GM12874 (cell line): ENCODE data around the gene KIF3B.

Experiments used
- TF ChIP-seq, protein P1 (sequence below): IDR thresholded peaks from 2 replicates; pipeline ENCODE4 v1.5.1; 2011; ENCODE audit warnings: low read depth, mild to moderate bottlenecking, control low read depth, low read length, moderate library complexity; ENCODE audit not compliant: insufficient read depth

The KIF3B gene

DNA sequence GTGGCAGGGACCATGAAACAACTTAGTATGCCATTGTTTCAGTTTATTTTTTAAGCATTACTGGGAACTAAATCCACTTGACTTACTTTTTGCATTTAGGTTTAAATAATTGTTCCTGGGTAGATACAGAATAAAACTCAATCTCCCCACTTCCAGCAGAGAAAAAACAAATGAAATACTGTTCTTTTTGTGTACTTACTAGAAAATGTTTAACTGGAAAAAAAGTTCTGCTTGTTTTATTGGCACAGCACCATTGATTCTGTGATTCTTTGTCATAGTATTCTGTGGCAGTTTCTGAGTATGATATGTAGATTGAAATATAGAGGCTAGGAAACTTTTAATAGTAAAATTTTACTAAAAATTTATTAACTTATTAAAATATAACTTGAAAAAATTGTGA is 90.9 kb downstream of the KIF3B start:
- TF ChIP-seq, protein P1, sequence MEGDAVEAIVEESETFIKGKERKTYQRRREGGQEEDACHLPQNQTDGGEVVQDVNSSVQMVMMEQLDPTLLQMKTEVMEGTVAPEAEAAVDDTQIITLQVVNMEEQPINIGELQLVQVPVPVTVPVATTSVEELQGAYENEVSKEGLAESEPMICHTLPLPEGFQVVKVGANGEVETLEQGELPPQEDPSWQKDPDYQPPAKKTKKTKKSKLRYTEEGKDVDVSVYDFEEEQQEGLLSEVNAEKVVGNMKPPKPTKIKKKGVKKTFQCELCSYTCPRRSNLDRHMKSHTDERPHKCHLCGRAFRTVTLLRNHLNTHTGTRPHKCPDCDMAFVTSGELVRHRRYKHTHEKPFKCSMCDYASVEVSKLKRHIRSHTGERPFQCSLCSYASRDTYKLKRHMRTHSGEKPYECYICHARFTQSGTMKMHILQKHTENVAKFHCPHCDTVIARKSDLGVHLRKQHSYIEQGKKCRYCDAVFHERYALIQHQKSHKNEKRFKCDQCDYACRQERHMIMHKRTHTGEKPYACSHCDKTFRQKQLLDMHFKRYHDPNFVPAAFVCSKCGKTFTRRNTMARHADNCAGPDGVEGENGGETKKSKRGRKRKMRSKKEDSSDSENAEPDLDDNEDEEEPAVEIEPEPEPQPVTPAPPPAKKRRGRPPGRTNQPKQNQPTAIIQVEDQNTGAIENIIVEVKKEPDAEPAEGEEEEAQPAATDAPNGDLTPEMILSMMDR: no peak

GRCh38 chr20:32368925-32369324 is 91.5 kb downstream of the KIF3B start:
- TF ChIP-seq, protein P1: no peak

DNA sequence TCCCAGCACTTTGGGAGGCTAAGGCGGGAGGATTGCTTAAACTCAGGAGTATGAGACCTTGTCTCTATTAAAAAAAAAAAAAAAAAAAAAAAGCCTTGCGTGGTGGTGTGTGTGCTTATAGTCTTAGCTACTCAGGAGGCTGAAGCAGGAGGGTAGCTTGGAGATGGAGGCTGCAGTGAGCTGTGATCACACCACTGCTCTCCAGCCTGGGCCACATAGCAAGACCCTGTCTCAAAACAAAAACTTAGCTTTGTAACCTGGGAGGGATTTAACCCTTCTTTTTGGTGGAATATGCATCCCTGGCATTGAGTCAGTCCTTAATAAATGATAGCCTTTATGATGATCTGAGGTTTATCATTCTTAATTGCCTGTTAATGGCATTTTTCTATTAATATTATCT is 93.4 kb downstream of the KIF3B start:
- TF ChIP-seq, protein P1: no peak

- TF ChIP-seq, protein P1: no peak
Measured at GRCh38 chr20:32378461-32378860, 101.0 kb downstream of the KIF3B start.

GRCh38 chr20:32380745-32381144 is 103.3 kb downstream of the KIF3B start:
- TF ChIP-seq, protein P1: no peak

DNA sequence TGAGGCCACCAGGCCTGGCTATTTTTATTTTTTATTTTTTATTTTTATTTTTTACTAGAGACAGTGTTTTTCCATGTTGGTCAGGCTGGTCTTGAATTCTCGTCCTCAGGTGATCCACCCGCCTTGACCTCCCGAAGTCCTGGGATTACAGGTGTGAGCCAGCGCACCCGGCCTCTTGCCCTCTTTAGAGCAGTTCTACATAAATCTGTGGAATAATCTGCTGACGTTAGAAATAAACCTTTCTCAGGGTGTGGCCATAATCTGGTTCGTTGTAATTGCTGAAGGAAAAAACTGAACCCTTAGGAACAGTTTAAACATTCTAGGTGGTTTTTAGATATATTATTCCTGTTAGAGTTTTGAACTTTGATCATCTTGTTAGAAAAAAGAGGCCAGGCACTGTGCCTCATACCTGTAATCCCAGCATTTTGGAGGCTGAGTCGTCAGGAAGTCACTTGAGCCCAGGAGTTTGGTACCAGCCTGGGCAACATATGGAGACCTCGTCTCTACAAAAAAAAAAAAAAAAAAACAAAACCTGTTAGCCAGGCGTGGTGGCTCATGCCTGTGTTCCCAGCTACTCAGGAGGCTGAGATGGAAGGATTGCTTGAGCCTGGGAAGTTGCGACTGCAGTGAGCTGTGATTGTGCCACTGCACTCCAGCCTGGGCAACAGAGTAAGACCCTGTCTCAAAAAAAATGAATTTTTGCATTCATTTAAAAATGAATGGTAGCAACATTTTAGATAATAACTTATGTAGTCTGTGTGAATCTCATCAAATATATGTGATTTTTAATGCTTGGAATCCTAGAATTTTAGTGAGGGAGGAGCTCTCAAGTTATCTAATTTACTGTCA is 104.9 kb downstream of the KIF3B start:
- TF ChIP-seq, protein P1: no peak
